IgD-negative memory B cell (primary cell): ENCODE data around the gene VSX2. TPM values are rescaled to one million over a fixed set of nuclear protein-coding genes. Genes with fewer than 3 reads are reported as not detected.

Experiments
- H3K27ac Mint-ChIP-seq, 3 donors: one replicate each; pipeline ENCODE4 v1.8.0; 2020 to 2022; ENCODE audit warnings: mild to moderate bottlenecking in 3 of 3, mixed read lengths in 3 of 3, moderate library complexity in 1 of 3
- H3K27me3 Mint-ChIP-seq: one replicate; pipeline ENCODE4 v1.8.0; 2021; ENCODE audit warnings: mixed read lengths
- H3K36me3 Mint-ChIP-seq: one replicate; pipeline ENCODE4 v1.8.0; 2020; ENCODE audit warnings: mild to moderate bottlenecking, mixed read lengths
- H3K4me1 Mint-ChIP-seq, 3 donors: one replicate each; pipeline ENCODE4 v1.8.0; 2020 to 2022; ENCODE audit warnings: mixed read lengths in 3 of 3, mild to moderate bottlenecking in 1 of 3
- H3K4me3 Mint-ChIP-seq, 4 donors: one replicate each; pipeline ENCODE4 v1.8.0; 2020 to 2022; ENCODE audit warnings: mild to moderate bottlenecking in 4 of 4, mixed read lengths in 4 of 4, moderate library complexity in 3 of 4
- H3K9me3 Mint-ChIP-seq, 3 donors: one replicate each; pipeline ENCODE4 v1.8.0; 2020 to 2021; ENCODE audit warnings: mixed read lengths in 3 of 3, mild to moderate bottlenecking in 1 of 3
- polyA plus RNA-seq: library from polyadenylated mRNA; unstranded; fragments of 300-500 nt; fragmentation: Illumina TruSeq; gene quantifications from one replicate; pipeline ENCODE4 v1.2.3, GENCODE V29; 2021

The VSX2 gene
- polyA plus RNA-seq, 1 donor from 2014 or later = not detected

GRCh38 chr14:74292061-74292460, 52.8 kb downstream of the VSX2 start:
- Mint-ChIP-seq H3K36me3 (peaks cover 4% of the 10 kb centered on the region), H3K4me3 (no peak overlapping the region), H3K27ac (no peak overlapping the region), H3K4me1 (peaks cover 0 to 4% (median 0%) of the 10 kb centered on the region in 3 donors), H3K9me3 (no peaks in the 10 kb centered on the region), H3K27me3 (no peaks in the 10 kb centered on the region)

DNA sequence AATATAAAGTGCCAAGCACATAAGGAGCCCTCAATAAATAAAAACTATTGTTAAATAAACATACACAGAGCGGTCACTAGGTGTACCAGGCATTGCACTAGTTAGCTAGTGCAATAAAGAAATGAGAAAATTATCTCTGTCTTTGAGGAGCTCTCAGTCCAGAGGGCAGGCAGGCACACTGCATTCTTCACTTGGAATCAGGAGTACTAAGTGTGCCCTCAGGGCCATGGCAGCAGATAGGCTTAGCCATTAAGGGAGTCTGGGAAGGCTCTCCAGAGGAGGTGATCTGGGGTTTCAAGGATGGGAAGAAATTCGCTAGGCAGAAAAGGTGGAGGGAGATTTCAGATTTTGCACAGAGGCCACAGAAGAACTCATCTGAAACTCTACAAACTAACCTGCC, 54.4 kb downstream of the VSX2 start:
- Mint-ChIP-seq H3K9me3 (no peaks in the 10 kb centered on the region), H3K4me1 (peaks cover 0 to 4% (median 2%) of the 10 kb centered on the region in 3 donors), H3K36me3 (peaks cover 5% of the 10 kb centered on the region), H3K27me3 (no peaks in the 10 kb centered on the region), H3K27ac (no peak overlapping the region), H3K4me3 (no peak overlapping the region)

DNA sequence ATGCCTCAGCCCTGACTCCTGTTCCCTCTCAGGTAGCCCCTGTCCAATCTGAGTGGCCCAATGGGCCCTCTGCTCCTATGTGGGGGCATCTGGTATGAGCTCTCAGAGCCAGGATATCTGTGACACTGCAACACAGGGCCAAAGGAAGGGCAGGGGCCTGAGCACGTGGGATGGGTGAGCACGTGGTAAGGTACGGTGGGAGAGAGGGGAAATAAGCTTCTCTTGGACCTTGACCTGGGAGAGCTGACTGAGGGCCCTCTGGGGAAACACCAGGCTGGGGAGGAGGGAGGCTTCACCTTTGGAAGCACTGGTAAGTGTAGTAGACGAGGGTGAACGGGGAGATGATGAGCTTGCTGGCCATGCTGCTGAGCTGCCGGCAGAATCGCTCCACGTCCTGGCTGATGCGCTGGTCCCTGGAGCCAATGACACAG, 56.8 kb downstream of the VSX2 start:
- Mint-ChIP-seq H3K9me3 (no peaks in the 10 kb centered on the region), H3K4me3 (peak overlapping the region in 1 of 4 donors; percentile 17), H3K36me3 (peaks cover 7% of the 10 kb centered on the region), H3K27me3 (no peaks in the 10 kb centered on the region), H3K27ac (no peak overlapping the region), H3K4me1 (peaks cover 5 to 10% (median 7%) of the 10 kb centered on the region in 3 donors)

GRCh38 chr14:74297986-74298385, 58.7 kb downstream of the VSX2 start:
- Mint-ChIP-seq H3K9me3 (no peaks in the 10 kb centered on the region), H3K4me3 (no peak overlapping the region), H3K4me1 (peaks cover 8 to 20% (median 17%) of the 10 kb centered on the region in 3 donors), H3K36me3 (peaks cover 7% of the 10 kb centered on the region), H3K27me3 (no peaks in the 10 kb centered on the region), H3K27ac (no peak overlapping the region)

DNA sequence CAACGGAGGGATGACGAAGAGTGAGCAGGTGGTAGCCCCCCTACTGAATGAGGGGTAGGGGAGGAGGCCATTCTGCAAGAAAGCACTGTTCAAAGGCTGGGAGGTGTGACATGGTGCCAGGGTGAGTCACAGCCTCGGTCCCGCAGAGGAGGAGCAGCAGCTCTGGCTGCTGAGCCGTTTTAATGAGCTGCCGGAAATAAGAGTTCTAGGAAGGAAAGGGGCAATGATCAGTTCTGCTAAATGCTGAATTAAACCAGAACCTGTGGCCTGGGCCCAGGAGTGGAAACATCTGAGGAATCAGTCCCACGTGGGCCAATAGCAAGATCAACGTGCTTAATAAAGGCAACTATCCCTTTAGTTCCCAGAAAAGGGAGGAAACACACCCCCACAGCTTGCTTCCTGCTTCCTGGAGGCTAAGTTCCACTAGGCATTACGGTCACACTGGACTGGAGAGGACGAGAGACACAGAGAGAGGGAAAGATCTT, 59.9 kb downstream of the VSX2 start:
- Mint-ChIP-seq H3K9me3 (no peaks in the 10 kb centered on the region), H3K36me3 (peaks cover 7% of the 10 kb centered on the region), H3K27me3 (no peaks in the 10 kb centered on the region), H3K27ac (peak overlapping the region in 1 of 3 donors; percentile 67), H3K4me1 (peaks cover 8 to 27% (median 21%) of the 10 kb centered on the region in 3 donors), H3K4me3 (peak overlapping the region in 1 of 4 donors; percentile 75)

- Mint-ChIP-seq H3K27ac (peak overlapping the region; percentile 84 to 96 (median 96)), H3K9me3 (no peaks in the 10 kb centered on the region), H3K36me3 (peaks cover 7% of the 10 kb centered on the region), H3K27me3 (no peaks in the 10 kb centered on the region), H3K4me3 (peak overlapping the region; percentile 95 to 99 (median 96)), H3K4me1 (peaks cover 8 to 27% (median 21%) of the 10 kb centered on the region in 3 donors)
Observed at GRCh38 chr14:74301594-74302151, 62.4 kb downstream of the VSX2 start.

DNA sequence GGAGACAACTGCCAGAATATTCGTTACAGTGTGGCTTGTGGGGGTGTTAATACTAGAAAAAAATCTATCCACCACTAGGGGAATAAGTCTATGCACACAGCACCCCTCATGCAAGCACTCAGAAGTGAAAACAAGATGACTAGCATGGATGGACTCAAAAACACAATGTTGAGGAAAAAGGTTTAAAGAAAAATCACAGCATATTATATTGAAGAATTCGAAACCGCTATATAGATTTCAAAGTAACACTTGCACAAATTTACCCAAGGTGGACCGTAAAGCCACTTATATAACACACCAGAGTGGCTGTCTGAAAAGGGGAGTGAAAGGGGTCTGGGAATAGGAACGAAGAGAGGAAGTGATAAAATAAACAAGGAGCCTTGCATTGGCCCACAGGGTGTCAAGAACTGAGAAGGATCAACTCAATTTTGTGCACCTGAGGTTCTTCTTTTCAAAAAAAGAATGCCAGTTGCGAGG, 62.9 kb downstream of the VSX2 start:
- Mint-ChIP-seq H3K36me3 (peaks cover 7% of the 10 kb centered on the region), H3K9me3 (no peaks in the 10 kb centered on the region), H3K27ac (peak overlapping the region; percentile 84 to 96 (median 96)), H3K4me3 (peak overlapping the region; percentile 95 to 99 (median 96)), H3K4me1 (peaks cover 8 to 27% (median 21%) of the 10 kb centered on the region in 3 donors), H3K27me3 (no peaks in the 10 kb centered on the region)

DNA sequence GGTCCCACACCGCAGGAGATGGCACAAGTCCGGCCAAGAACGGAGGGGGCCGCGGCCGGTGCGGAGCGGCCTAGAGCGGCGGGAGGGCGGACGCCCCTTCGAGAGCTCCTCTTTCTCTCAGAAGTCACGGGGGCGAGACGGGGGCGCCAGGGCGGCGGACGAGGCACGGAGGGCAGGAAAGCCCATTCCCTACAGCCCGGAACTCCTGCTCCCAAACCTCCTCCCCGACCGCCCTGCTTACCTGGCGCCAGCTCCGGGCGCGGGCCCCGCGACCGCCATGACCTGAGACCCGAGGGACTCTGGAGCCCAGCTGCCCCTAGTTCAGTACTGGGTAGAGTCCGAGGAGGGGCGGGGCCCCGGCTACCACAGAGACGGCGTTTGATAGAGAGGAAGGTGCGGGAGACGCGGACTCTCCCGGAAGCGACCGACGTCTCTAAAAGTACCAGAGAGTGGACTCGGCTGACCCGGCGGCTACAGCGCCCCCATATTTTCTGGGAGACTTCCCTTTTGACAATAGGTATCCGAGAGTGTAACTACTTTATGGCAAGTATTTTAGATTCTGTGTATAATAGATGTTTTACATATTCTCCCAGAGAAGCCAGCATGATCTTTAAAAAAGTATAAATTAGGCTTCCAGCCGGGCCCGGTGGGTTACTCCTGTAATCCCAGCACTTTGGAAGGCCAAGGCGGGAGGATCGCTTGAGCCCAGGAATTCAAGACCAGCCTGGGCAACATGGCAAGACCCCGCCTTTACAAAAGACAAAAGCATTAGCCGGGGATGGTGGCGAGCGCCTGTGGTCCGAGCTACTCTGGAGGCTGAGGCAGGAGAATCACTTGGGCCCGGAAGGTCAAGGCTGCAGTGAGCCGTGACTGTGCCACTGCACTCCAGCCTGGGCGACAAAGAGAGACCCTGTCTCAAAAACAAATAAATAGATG, 63.7 kb downstream of the VSX2 start, which contains the start of gene ABCD4:
TSS of gene ABCD4 (minus strand) at position 301 of the 936 bp plus-strand sequence. CDS start at position 279, 22 bp downstream.
- peaks cover 8 to 27% (median 21%) of the 10 kb centered on the region in 3 donors for H3K4me1 Mint-ChIP-seq
- H3K36me3 Mint-ChIP-seq = peaks cover 7% of the 10 kb centered on the region
- peak within 1 kb of the TSS; percentile 84 to 96 (median 96) for H3K27ac Mint-ChIP-seq
- H3K4me3 Mint-ChIP-seq = peak within 1 kb of the TSS; percentile 95 to 99 (median 96)
- no peaks in the 10 kb centered on the region for H3K27me3 Mint-ChIP-seq
- no peaks in the 10 kb centered on the region for H3K9me3 Mint-ChIP-seq

DNA sequence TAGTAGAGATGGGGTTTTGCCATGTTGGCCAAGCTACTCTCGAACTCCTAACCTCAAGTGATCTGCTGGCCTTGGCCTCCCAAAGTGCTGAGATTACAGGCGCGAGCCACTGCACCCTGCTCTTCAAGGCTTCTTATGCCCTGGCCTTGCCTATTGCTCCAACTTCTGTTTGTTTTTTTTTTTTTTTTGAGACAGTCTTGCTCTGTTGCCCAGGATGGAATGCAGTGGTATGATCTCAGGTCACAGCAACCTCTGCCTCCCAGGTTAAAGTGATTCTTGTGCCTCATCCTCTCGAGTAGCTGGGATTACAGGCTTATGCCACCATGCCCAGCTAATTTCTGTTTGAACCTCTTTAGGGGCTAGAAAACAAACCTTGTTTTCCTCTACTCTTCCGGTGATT, 69.4 kb downstream of the VSX2 start:
- H3K4me1 Mint-ChIP-seq = no peaks in the 10 kb centered on the region
- H3K27me3 Mint-ChIP-seq = no peaks in the 10 kb centered on the region
- no peaks in the 10 kb centered on the region for H3K9me3 Mint-ChIP-seq
- peak overlapping the region in 1 of 3 donors; percentile 51 for H3K27ac Mint-ChIP-seq
- H3K4me3 Mint-ChIP-seq = peak overlapping the region in 1 of 4 donors; percentile 68
- no peaks in the 10 kb centered on the region for H3K36me3 Mint-ChIP-seq

GRCh38 chr14:74309125-74310022, 70.1 kb downstream of the VSX2 start:
- no peaks in the 10 kb centered on the region for H3K36me3 Mint-ChIP-seq
- H3K27me3 Mint-ChIP-seq = no peaks in the 10 kb centered on the region
- no peaks in the 10 kb centered on the region for H3K4me1 Mint-ChIP-seq
- peak overlapping the region in 1 of 4 donors; percentile 68 for H3K4me3 Mint-ChIP-seq
- H3K27ac Mint-ChIP-seq = peak overlapping the region in 1 of 3 donors; percentile 59
- H3K9me3 Mint-ChIP-seq = no peaks in the 10 kb centered on the region

DNA sequence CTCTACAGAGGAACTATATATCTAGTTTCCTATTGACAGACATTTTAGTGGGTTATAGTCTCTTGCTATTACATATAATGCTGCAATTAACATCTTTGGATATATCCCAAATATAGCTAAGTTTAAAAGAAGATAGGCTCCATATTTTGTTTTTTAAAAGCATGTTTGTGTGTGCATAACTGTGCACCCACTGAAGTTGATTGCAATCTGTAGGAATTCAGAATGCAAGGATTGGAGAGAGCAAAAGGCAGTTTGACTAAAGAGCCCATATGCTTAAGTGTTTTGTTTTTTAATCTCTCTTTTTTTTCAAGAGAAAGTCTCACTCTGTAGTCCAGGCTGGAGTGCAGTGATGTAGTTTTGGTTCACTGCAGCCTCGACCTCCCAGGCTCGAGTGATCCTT, 72.9 kb downstream of the VSX2 start:
- Mint-ChIP-seq H3K4me1 (no peaks in the 10 kb centered on the region), H3K27ac (no peak overlapping the region), H3K4me3 (no peak overlapping the region), H3K9me3 (no peaks in the 10 kb centered on the region), H3K36me3 (no peaks in the 10 kb centered on the region), H3K27me3 (no peaks in the 10 kb centered on the region)
